ENCODE data around the gene RNF14.
A peak's percentile ranks its signal among the peaks of the same experiment; 100 is the strongest.

Gene RNF14

GRCh38 chr5:142024771-142025304 lies 55.9 kb downstream of the RNF14 start (continued):
- TF ChIP-seq ZNF112 (tag by site-specific recombination; IDR thresholded peaks at IDR 0.05) = no peak
- TF ChIP-seq ZBTB26 (tag by site-specific recombination; optimal IDR thresholded peaks at IDR 0.05) = no peak
- no peak for TF ChIP-seq ZNF544 (tag by site-specific recombination; IDR thresholded peaks at IDR 0.05)
- TF ChIP-seq PBX3 (CRISPR knock-in tag; IDR thresholded peaks at IDR 0.05) = no peak
- no peak for TF ChIP-seq ZNF214 (tag by site-specific recombination; IDR thresholded peaks at IDR 0.05; ENCODE audit: borderline replicate concordance)
- TF ChIP-seq OSR2 (tag by site-specific recombination; IDR thresholded peaks at IDR 0.05) = peak; percentile 59; the same call in 1 of the 2 replicates
- peak; percentile 68; the same call in 1 of the 2 replicates for TF ChIP-seq ZNF24 (tag by site-specific recombination; IDR thresholded peaks at IDR 0.05)
- no peak for TF ChIP-seq ZNF530 (tag by site-specific recombination; IDR thresholded peaks at IDR 0.05; ENCODE audit: low read depth)
- no peak for TF ChIP-seq ELK4 (IDR thresholded peaks at IDR 0.05; ENCODE audit: borderline replicate concordance, low read depth, low read length)
- TF ChIP-seq ZNF549 (tag by site-specific recombination; IDR thresholded peaks at IDR 0.05) = no peak
- no peak for TF ChIP-seq ZNF488 (tag by site-specific recombination; IDR thresholded peaks at IDR 0.05)
- no peak for TF ChIP-seq ZNF423 (tag by site-specific recombination; IDR thresholded peaks at IDR 0.05)
- no peak for TF ChIP-seq ZNF624 (tag by site-specific recombination; IDR thresholded peaks at IDR 0.05)
- TF ChIP-seq ZSCAN4 (tag by site-specific recombination; IDR thresholded peaks at IDR 0.05) = no peak
- no peak for TF ChIP-seq ZNF521 (tag by site-specific recombination; IDR thresholded peaks at IDR 0.05)
- no peak for TF ChIP-seq ZNF768 (tag by site-specific recombination; IDR thresholded peaks at IDR 0.05)
- no peak for TF ChIP-seq ZNF121 (tag by site-specific recombination; IDR thresholded peaks at IDR 0.05)
- 0 out of 2 replicates have a peak, but pooled peaks have one; percentile 10 for TF ChIP-seq ZNF341 (tag by site-specific recombination; IDR thresholded peaks at IDR 0.05; ENCODE audit: low read depth)
- TF ChIP-seq RBAK (tag by site-specific recombination; IDR thresholded peaks at IDR 0.05) = no peak
- no peak for TF ChIP-seq ZNF548 (tag by site-specific recombination; IDR thresholded peaks at IDR 0.05)
- no peak for TF ChIP-seq ZBTB1 (tag by site-specific recombination; IDR thresholded peaks at IDR 0.05)
- no peak for TF ChIP-seq KLF17 (tag by site-specific recombination; IDR thresholded peaks at IDR 0.05)
- no peak for TF ChIP-seq ZNF777 (tag by site-specific recombination; IDR thresholded peaks at IDR 0.05; ENCODE audit: borderline replicate concordance)
- TF ChIP-seq ZFP69B (tag by site-specific recombination; IDR thresholded peaks at IDR 0.05) = no peak
- TF ChIP-seq HOXA7 (CRISPR knock-in tag; IDR thresholded peaks at IDR 0.05; ENCODE audit: borderline replicate concordance) = no peak
- TF ChIP-seq SCRT1 (tag by site-specific recombination; IDR thresholded peaks at IDR 0.05; ENCODE audit: borderline replicate concordance) = no peak
- no peak for TF ChIP-seq KLF9 (tag by site-specific recombination; IDR thresholded peaks at IDR 0.05; ENCODE audit: low read depth)
- TF ChIP-seq REST (tag by site-specific recombination; IDR thresholded peaks at IDR 0.05) = no peak
- no peak for TF ChIP-seq ATF2 (tag by site-specific recombination; IDR thresholded peaks at IDR 0.05; ENCODE audit: low read depth)

Data from HEK293 (cell line).